OCI-LY1 (cell line): ENCODE measurements around the gene F2R.

Experiments used
- CTCF ChIP-seq: fragments of 200-600 bp; sonication (generic), shearing (Covaris generic); IDR thresholded peaks from 2 replicates; pipeline ENCODE4 v1.5.1; 2017; ENCODE audit warnings: mild to moderate bottlenecking, antibody characterized with exemption, low read length, moderate library complexity, mixed read lengths
- EZH2 ChIP-seq: fragments of 200-600 bp; sonication (generic), shearing (Covaris generic); IDR thresholded peaks from 2 replicates; pipeline ENCODE4 v1.8.0; 2017; ENCODE audit warnings: borderline replicate concordance, mixed run types, mild to moderate bottlenecking, antibody characterized with exemption, low read length, moderate library complexity, mixed read lengths

GRCh38 chr5:76762484-76762883, 46.6 kb downstream of the F2R start:
- no peak for TF ChIP-seq CTCF
- TF ChIP-seq EZH2, result no peak
